SJSA1 (cell line): Measurements from ENCODE around the gene NISCH. TPM values are rescaled to one million over a fixed set of nuclear protein-coding genes. Genes with fewer than 3 reads are reported as not detected.
"Not testable (repeated sequence)": the region's sequence is repeated elsewhere in the genome, so short reads cannot be mapped to it uniquely, and the experiment has no call there.

Source experiments
- DNase-seq, 2 experiments: peaks; one replicate each; pipeline ENCODE4 v3.0.0-alpha.2; 2015 to 2020; ENCODE audit warnings: low spot score in 2 of 2, low read depth in 1 of 2
- H3K27ac ChIP-seq: fragments of 250-450 bp; sonication (Bioruptor Pico); 2 replicates; pipeline ENCODE4 v1.5.1; 2020; ENCODE audit warnings: mild to moderate bottlenecking, moderate library complexity
- H3K27me3 ChIP-seq: fragments of 250-450 bp; sonication (Bioruptor Pico); replicated peaks from 2 replicates; pipeline ENCODE4 v1.5.1; 2020; ENCODE audit warnings: mild to moderate bottlenecking, moderate library complexity
- H3K36me3 ChIP-seq: fragments of 250-450 bp; sonication (Bioruptor Pico); 2 replicates; pipeline ENCODE4 v1.5.1; 2020; ENCODE audit warnings: mild to moderate bottlenecking
- H3K4me1 ChIP-seq: fragments of 250-450 bp; sonication (Bioruptor Pico); replicated peaks from 2 replicates; pipeline ENCODE4 v1.6.1; 2021; ENCODE audit warnings: mild to moderate bottlenecking
- H3K4me3 ChIP-seq: fragments of 250-450 bp; sonication (Bioruptor Pico); 2 replicates; pipeline ENCODE4 v1.5.1; 2020; ENCODE audit warnings: mild to moderate bottlenecking
- H3K9me3 ChIP-seq: fragments of 250-450 bp; sonication (Bioruptor Pico); replicated peaks from 2 replicates; pipeline ENCODE4 v1.5.1; 2020; ENCODE audit warnings: mild to moderate bottlenecking
- total RNA-seq: library from RNA; depleted of rRNA; stranded (reverse); fragments of >200 nt; shearing (Covaris generic); gene quantifications from 2 replicates; pipeline ENCODE4 v1.2.3, GENCODE V29; 2014

Gene NISCH
- total RNA-seq, 1 experiment from 2014 or later: 22.4 TPM

GRCh38 chr3:52526671-52527038, 71.3 kb downstream of the NISCH start:
- peaks cover 52% of the 10 kb centered on the region for H3K36me3 ChIP-seq
- not testable (repeated sequence) for H3K4me3 ChIP-seq, H3K4me1 ChIP-seq, DNase-seq, H3K27ac ChIP-seq, H3K27me3 ChIP-seq, H3K9me3 ChIP-seq

- no peak overlapping the region for H3K4me3 ChIP-seq
- DNase-seq: no peak
- H3K36me3 ChIP-seq: peaks cover 58% of the 10 kb centered on the region
- H3K27ac ChIP-seq: no peak overlapping the region
- peaks cover 6% of the 10 kb centered on the region for H3K4me1 ChIP-seq
- no peaks in the 10 kb centered on the region for H3K9me3 ChIP-seq
- H3K27me3 ChIP-seq: no peaks in the 10 kb centered on the region
Observed at GRCh38 chr3:52527039-52527731, 71.8 kb downstream of the NISCH start.

- no peak overlapping the region for H3K27ac ChIP-seq
- no peaks in the 10 kb centered on the region for H3K9me3 ChIP-seq
- H3K27me3 ChIP-seq: no peaks in the 10 kb centered on the region
- H3K4me3 ChIP-seq: no peak overlapping the region
- peaks cover 13% of the 10 kb centered on the region for H3K4me1 ChIP-seq
- DNase-seq: no peak
- peaks cover 58% of the 10 kb centered on the region for H3K36me3 ChIP-seq
Observed at GRCh38 chr3:52527732-52528585, 72.6 kb downstream of the NISCH start.

GRCh38 chr3:52528586-52529375, 73.4 kb downstream of the NISCH start:
- no peak for DNase-seq
- Histone ChIP-seq H3K9me3 (no peaks in the 10 kb centered on the region), H3K27ac (no peak overlapping the region), H3K27me3 (no peaks in the 10 kb centered on the region), H3K4me3 (no peak overlapping the region), H3K4me1 (peaks cover 13% of the 10 kb centered on the region), H3K36me3 (peaks cover 53% of the 10 kb centered on the region)

- Histone ChIP-seq H3K4me3 (no peak overlapping the region), H3K4me1 (peaks cover 20% of the 10 kb centered on the region), H3K27me3 (no peaks in the 10 kb centered on the region), H3K27ac (no peak overlapping the region), H3K9me3 (no peaks in the 10 kb centered on the region), H3K36me3 (peaks cover 44% of the 10 kb centered on the region)
- no peak for DNase-seq
Observed at GRCh38 chr3:52529376-52530333, 74.3 kb downstream of the NISCH start.

GRCh38 chr3:52530918-52531826, 75.8 kb downstream of the NISCH start:
- Histone ChIP-seq H3K36me3 (peaks cover 33% of the 10 kb centered on the region), H3K27me3 (no peaks in the 10 kb centered on the region), H3K9me3 (no peaks in the 10 kb centered on the region), H3K4me1 (peaks cover 20% of the 10 kb centered on the region), H3K4me3 (no peak overlapping the region), H3K27ac (no peak overlapping the region)
- no peak for DNase-seq

GRCh38 chr3:52531860-52532516, 76.6 kb downstream of the NISCH start:
- peaks cover 27% of the 10 kb centered on the region for H3K36me3 ChIP-seq
- peak in 1 of 2 experiments; percentile 36 for DNase-seq
- no peaks in the 10 kb centered on the region for H3K9me3 ChIP-seq
- peak overlapping the region; percentile 86 for H3K4me3 ChIP-seq
- peaks cover 20% of the 10 kb centered on the region for H3K4me1 ChIP-seq
- no peaks in the 10 kb centered on the region for H3K27me3 ChIP-seq
- H3K27ac ChIP-seq: no peak overlapping the region

- peak; percentile 62 to 80 for DNase-seq
- Histone ChIP-seq H3K4me1 (peaks cover 24% of the 10 kb centered on the region), H3K27ac (no peak overlapping the region)
Observed at GRCh38 chr3:52532517-52532837, 77.1 kb downstream of the NISCH start.

GRCh38 chr3:52532838-52533622, 77.6 kb downstream of the NISCH start:
- Histone ChIP-seq H3K4me3 (peak overlapping the region; percentile 86), H3K36me3 (peaks cover 20% of the 10 kb centered on the region), H3K9me3 (no peaks in the 10 kb centered on the region), H3K27me3 (no peaks in the 10 kb centered on the region), H3K27ac (no peak overlapping the region), H3K4me1 (peaks cover 30% of the 10 kb centered on the region)
- peak; percentile 35 to 42 for DNase-seq

More at GRCh38 chr3:52532517-52532837, 77.1 kb downstream of the NISCH start:
- H3K9me3 ChIP-seq: no peaks in the 10 kb centered on the region
- H3K36me3 ChIP-seq: peaks cover 22% of the 10 kb centered on the region
- H3K27me3 ChIP-seq: no peaks in the 10 kb centered on the region
- H3K4me3 ChIP-seq: peak overlapping the region; percentile 86

- no peaks in the 10 kb centered on the region for H3K9me3 ChIP-seq
- peak within 1 kb of the TSS; percentile 86 for H3K4me3 ChIP-seq
- peaks cover 31% of the 10 kb centered on the region for H3K4me1 ChIP-seq
- H3K36me3 ChIP-seq: peaks cover 14% of the 10 kb centered on the region
- H3K27ac ChIP-seq: peak within 1 kb of the TSS; percentile 55; the same call in 1 of the 2 replicates
- peak; percentile 57 to 62 for DNase-seq
- no peaks in the 10 kb centered on the region for H3K27me3 ChIP-seq
Observed at GRCh38 chr3:52533623-52534280, 78.3 kb downstream of the NISCH start, which contains the start of gene NT5DC2. TSS of gene NT5DC2 (minus strand) at chr3:52533857. CDS start at chr3:52533737, 120 bp downstream.
